ENCODE measurements around the gene CCDC69. TPM values are rescaled to one million over a fixed set of nuclear protein-coding genes. Genes with fewer than 3 reads are reported as not detected.
"Not testable (repeated sequence)": the region's sequence is repeated elsewhere in the genome, so short reads cannot be mapped to it uniquely, and the experiment has no call there.

The CCDC69 gene
- total RNA-seq, 1 experiment from 2014 or later, result 2.8 TPM

DNA sequence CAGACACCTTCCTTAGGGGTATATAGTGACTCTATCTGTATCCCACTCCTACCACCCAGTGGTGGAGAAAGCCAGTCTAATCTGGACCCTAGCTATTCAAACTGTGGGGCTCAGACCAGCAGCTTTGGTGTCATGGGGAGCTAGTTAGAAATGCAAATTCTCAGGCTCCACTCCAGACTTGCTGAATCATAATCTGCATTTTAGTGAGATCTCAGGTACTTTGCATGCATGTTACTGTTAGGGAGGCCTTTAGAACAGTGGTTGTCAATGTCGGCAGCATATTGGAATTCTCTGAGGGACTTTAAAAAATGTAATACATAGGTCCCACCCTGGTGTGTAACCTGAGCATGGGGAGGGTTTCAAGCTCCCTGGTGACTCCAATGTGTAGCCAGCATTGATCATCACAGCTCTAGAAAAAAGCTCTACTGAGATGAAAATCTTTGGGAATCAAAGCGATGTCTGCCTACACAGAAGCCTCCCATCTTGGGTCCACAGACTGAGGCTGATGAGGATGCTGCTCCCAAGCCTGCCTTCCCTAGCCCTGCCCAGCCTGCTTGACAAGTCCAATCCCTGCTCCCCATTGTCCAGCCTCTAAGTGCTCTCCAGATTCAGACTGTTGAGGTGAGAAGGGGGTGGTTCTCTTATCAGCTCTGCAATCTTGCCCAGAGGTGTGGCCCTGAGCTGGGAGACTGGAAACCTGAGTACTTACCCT, 17.2 kb upstream of the CCDC69 start:
- H3K4me3 Mint-ChIP-seq (ENCODE audit: unreplicated experiment), result no peak overlapping the region
- H3K27ac Mint-ChIP-seq (ENCODE audit: low read depth, unreplicated experiment), result no peak overlapping the region
- POLR2A ChIA-PET, result interaction anchor here (0.5 to 1.6 kb wide), 3 partner anchors 12 to 160 kb away, joined by 3 read pairs; partner anchors contain the start of genes GM2A and TNIP1
- intact Hi-C loops (cut with micrococcal nuclease), result no loop called here
- no peaks in the 10 kb centered on the region for H3K9me3 Mint-ChIP-seq (ENCODE audit: unreplicated experiment)
- no peaks in the 10 kb centered on the region for H3K27me3 Mint-ChIP-seq (ENCODE audit: insufficient read depth, unreplicated experiment)
- no peak for DNase-seq (ENCODE audit: unreplicated experiment)
- no TSS peak for BruUV-seq (replicated peaks)
- no peak for TF ChIP-seq CTCF (IDR thresholded peaks at IDR 0.05; ENCODE audit: unreplicated experiment)
- H3K4me1 Mint-ChIP-seq (ENCODE audit: insufficient read depth, unreplicated experiment), result no peaks in the 10 kb centered on the region
- CTCF ChIA-PET, result interaction anchor here (0.6 to 10.1 kb wide), 17 partner anchors 10 to 257 kb away, joined by 3 to 338 read pairs (median 6); partner anchors contain the start of genes CCDC69 and GM2A
- no peaks in the 10 kb centered on the region for H3K36me3 Mint-ChIP-seq (ENCODE audit: insufficient read depth, unreplicated experiment)

DNA sequence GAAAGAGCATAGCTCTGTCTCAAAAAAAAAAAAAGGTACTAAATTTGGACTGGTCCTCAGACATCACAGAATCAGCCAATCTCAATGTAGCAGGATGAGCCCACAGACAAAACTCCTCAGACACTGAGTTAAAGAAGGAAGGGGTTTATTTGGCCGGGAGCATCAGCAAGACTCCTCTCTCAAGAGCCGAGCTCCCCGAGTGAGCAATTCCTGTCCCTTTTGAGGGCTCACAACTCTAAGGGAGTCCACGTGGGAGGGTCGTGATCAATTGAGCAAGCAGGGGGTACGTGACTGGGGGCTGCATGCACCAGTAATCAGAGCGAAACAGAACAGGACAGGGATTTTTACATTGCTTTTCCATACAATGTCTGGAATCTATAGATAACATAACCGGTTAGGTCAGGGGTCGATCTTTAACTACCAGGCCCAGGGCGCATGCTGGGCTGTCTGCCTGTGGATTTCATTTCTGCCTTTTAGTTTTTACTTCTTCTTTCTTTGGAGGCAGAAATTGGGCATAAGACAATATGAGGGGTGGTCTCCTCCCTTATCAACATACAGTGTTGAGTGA, 16.5 kb upstream of the CCDC69 start:
- DNase-seq (ENCODE audit: unreplicated experiment); BruUV-seq (replicated peaks); H3K4me3 Mint-ChIP-seq (ENCODE audit: unreplicated experiment); H3K27me3 Mint-ChIP-seq (ENCODE audit: insufficient read depth, unreplicated experiment); H3K36me3 Mint-ChIP-seq (ENCODE audit: insufficient read depth, unreplicated experiment); H3K4me1 Mint-ChIP-seq (ENCODE audit: insufficient read depth, unreplicated experiment); H3K27ac Mint-ChIP-seq (ENCODE audit: low read depth, unreplicated experiment); H3K9me3 Mint-ChIP-seq (ENCODE audit: unreplicated experiment); intact Hi-C loops (cut with micrococcal nuclease): not testable (repeated sequence)
- ChIA-PET CTCF (interaction anchor here (0.5 to 10.1 kb wide), 24 partner anchors 11 to 550 kb away, joined by 3 to 338 read pairs (median 6); partner anchors contain the start of genes CCDC69 and GM2A), POLR2A (interaction anchor here (0.5 to 1.6 kb wide), 2 partner anchors 12 to 160 kb away, joined by 3 read pairs; partner anchors contain the start of genes GM2A and TNIP1)

DNA sequence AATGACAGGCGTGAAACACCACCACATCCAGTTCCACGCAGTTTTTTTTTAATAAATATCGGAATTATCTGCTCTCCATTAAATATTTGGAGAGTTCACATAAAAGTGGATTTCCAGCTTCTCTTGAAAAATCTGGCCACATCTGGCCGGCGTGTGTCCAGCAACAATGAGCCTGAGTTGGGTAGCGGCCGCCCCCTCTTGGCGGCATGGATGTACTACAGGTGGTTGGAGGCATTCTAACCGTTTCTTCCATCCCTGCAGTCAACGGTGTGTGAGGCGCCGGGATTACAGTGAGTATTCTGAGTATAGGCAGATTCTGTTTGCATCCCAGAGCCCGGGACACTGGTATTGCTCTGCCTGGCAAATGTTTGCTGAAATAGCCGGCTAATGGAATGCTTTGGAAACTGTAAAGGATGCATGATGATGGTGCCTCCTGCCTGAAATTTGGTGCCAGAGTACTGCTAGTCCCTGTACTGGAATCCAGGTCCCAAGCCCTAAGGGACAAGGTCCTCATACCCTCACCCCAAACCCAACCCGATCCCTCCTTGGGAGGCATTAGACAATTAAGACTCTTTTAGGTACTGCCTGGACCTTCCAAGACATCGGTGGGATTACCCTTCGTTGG, 15.5 kb upstream of the CCDC69 start:
- DNase-seq (ENCODE audit: unreplicated experiment), result peak; percentile 83
- no TSS peak for BruUV-seq (replicated peaks)
- peak; percentile 98 for TF ChIP-seq CTCF (IDR thresholded peaks at IDR 0.05; ENCODE audit: unreplicated experiment)
- peak overlapping the region; percentile 20 for H3K27ac Mint-ChIP-seq (ENCODE audit: low read depth, unreplicated experiment)
- intact Hi-C loops (cut with micrococcal nuclease), result loop anchor here (1.0 kb wide), 4 partner anchors 74 to 237 kb away; no protein-coding TSS in a partner anchor
- no peaks in the 10 kb centered on the region for H3K36me3 Mint-ChIP-seq (ENCODE audit: insufficient read depth, unreplicated experiment)
- H3K4me3 Mint-ChIP-seq (ENCODE audit: unreplicated experiment), result no peak overlapping the region
- no peaks in the 10 kb centered on the region for H3K9me3 Mint-ChIP-seq (ENCODE audit: unreplicated experiment)
- no peaks in the 10 kb centered on the region for H3K27me3 Mint-ChIP-seq (ENCODE audit: insufficient read depth, unreplicated experiment)
- ChIA-PET POLR2A (interaction anchor here (0.7 to 2.0 kb wide), 6 partner anchors 12 to 113 kb away, joined by 3 to 13 read pairs (median 6); partner anchors contain the start of genes CCDC69 and GM2A), CTCF (interaction anchor here (0.5 to 10.1 kb wide), 67 partner anchors 9 to 666 kb away, joined by 3 to 338 read pairs (median 4); partner anchors contain the start of genes CCDC69 and GM2A)
- H3K4me1 Mint-ChIP-seq (ENCODE audit: insufficient read depth, unreplicated experiment), result peaks cover 4% of the 10 kb centered on the region

DNA sequence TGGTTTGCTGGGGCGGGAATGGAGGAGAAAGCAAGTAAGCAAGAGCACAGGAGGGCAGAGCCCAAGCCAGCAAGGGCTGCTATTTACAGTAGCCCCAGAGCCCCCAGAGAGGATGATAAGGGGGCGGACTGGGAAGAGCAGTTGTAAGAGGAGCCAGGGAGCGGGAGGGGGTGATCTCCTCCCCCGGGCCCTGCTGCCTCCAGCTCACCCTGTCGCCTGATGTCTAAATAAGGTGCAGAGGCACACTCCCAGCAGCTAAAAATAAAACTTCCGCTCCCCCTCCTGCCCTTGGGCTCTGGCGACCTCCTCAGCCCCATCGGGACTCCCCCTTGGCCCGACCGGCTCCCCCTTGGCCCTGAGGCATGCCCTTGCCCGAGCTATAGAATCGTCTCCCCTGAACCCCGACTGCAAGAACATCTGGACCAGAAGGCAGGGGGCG, 14.4 kb upstream of the CCDC69 start:
- Mint-ChIP-seq H3K9me3 (ENCODE audit: unreplicated experiment) (no peaks in the 10 kb centered on the region), H3K36me3 (ENCODE audit: insufficient read depth, unreplicated experiment) (no peaks in the 10 kb centered on the region), H3K27ac (ENCODE audit: low read depth, unreplicated experiment) (no peak overlapping the region), H3K4me3 (ENCODE audit: unreplicated experiment) (no peak overlapping the region), H3K4me1 (ENCODE audit: insufficient read depth, unreplicated experiment) (peaks cover 9% of the 10 kb centered on the region), H3K27me3 (ENCODE audit: insufficient read depth, unreplicated experiment) (no peaks in the 10 kb centered on the region)
- no peak for DNase-seq (ENCODE audit: unreplicated experiment)
- intact Hi-C loops (cut with micrococcal nuclease), result no loop called here
- CTCF ChIA-PET, result interaction anchor here (0.5 to 10.1 kb wide), 58 partner anchors 9 to 1931 kb away, joined by 3 to 338 read pairs (median 4); partner anchors contain the start of genes CCDC69 and GM2A
- TF ChIP-seq CTCF (IDR thresholded peaks at IDR 0.05; ENCODE audit: unreplicated experiment), result no peak
- POLR2A ChIA-PET, result interaction anchor here (0.9 to 2.0 kb wide), 6 partner anchors 9 to 112 kb away, joined by 3 to 13 read pairs (median 7); partner anchors contain the start of genes CCDC69 and GM2A
- BruUV-seq (replicated peaks), result no TSS peak
